Endothelial cell (in vitro differentiated cells): Measurements from ENCODE around the gene MIAT. TPM values are rescaled to one million over a fixed set of nuclear protein-coding genes. Genes with fewer than 3 reads are reported as not detected.
"Not testable (repeated sequence)": the region's sequence is repeated elsewhere in the genome, so short reads cannot be mapped to it uniquely, and the experiment has no call there.

Experiments used
- DNase-seq: peaks from one replicate; pipeline ENCODE4 v3.0.0; 2021; ENCODE audit warnings: low spot score
- H3K27ac Mint-ChIP-seq: one replicate; pipeline ENCODE4 v1.8.0; 2021; ENCODE audit warnings: mixed read lengths, inconsistent platforms; ENCODE audit not compliant: unreplicated experiment
- H3K27me3 Mint-ChIP-seq: one replicate; pipeline ENCODE4 v1.8.0; 2021; ENCODE audit warnings: mild to moderate bottlenecking, moderate library complexity, mixed read lengths, inconsistent platforms; ENCODE audit not compliant: unreplicated experiment
- H3K36me3 Mint-ChIP-seq: one replicate; pipeline ENCODE4 v1.8.0; 2021; ENCODE audit warnings: mild to moderate bottlenecking, low read depth, mixed read lengths, inconsistent platforms; ENCODE audit not compliant: unreplicated experiment
- H3K4me1 Mint-ChIP-seq: one replicate; pipeline ENCODE4 v1.8.0; 2021; ENCODE audit warnings: mild to moderate bottlenecking, mixed read lengths, inconsistent platforms; ENCODE audit not compliant: unreplicated experiment
- H3K4me3 Mint-ChIP-seq: one replicate; pipeline ENCODE4 v1.8.0; 2021; ENCODE audit warnings: mild to moderate bottlenecking, mixed read lengths, inconsistent platforms; ENCODE audit not compliant: unreplicated experiment
- H3K9me3 Mint-ChIP-seq: one replicate; pipeline ENCODE4 v1.8.0; 2021; ENCODE audit warnings: mixed read lengths, inconsistent platforms; ENCODE audit not compliant: unreplicated experiment
- CTCF ChIP-seq: fragments of 200-600 bp; sonication (generic); IDR thresholded peaks from one replicate; pipeline ENCODE4 v1.5.0; 2021; ENCODE audit warnings: antibody characterized with exemption; ENCODE audit not compliant: unreplicated experiment
- total RNA-seq: library from RNA; stranded (reverse); fragmentation: NEBNext Ultra II Directional; extraction: Animal tissue kit (Norgen Biotek cat#: 25700); gene quantifications from one replicate; pipeline ENCODE4 v1.2.1, GENCODE V29; 2021; ENCODE audit not compliant: unreplicated experiment

Gene MIAT
- total RNA-seq, 1 donor from 2014 or later, result 1.2 TPM

GRCh38 chr22:26700886-26701285 lies 43.5 kb downstream of the MIAT start:
- no peak for DNase-seq
- TF ChIP-seq CTCF, result no peak
- H3K9me3 Mint-ChIP-seq, result peaks cover 11% of the 10 kb centered on the region
- H3K4me3 Mint-ChIP-seq, result no peak overlapping the region
- peaks cover 12% of the 10 kb centered on the region for H3K36me3 Mint-ChIP-seq
- H3K27me3 Mint-ChIP-seq, result no peaks in the 10 kb centered on the region
- H3K4me1 Mint-ChIP-seq, result no peaks in the 10 kb centered on the region
- H3K27ac Mint-ChIP-seq, result no peak overlapping the region

- H3K36me3 Mint-ChIP-seq, result peaks cover 12% of the 10 kb centered on the region
- H3K27me3 Mint-ChIP-seq, result no peaks in the 10 kb centered on the region
- no peak for TF ChIP-seq CTCF
- H3K9me3 Mint-ChIP-seq, result peaks cover 11% of the 10 kb centered on the region
- no peak for DNase-seq
- H3K4me1 Mint-ChIP-seq, result no peaks in the 10 kb centered on the region
- no peak overlapping the region for H3K27ac Mint-ChIP-seq
- H3K4me3 Mint-ChIP-seq, result no peak overlapping the region
These were observed 43.9 kb downstream of the MIAT start for GRCh38 chr22:26701323-26701722.

- Mint-ChIP-seq H3K27ac (no peak overlapping the region), H3K9me3 (peaks cover 14% of the 10 kb centered on the region), H3K4me3 (no peak overlapping the region), H3K36me3 (peaks cover 20% of the 10 kb centered on the region), H3K27me3 (no peaks in the 10 kb centered on the region), H3K4me1 (no peaks in the 10 kb centered on the region)
- no peak for DNase-seq
- no peak for TF ChIP-seq CTCF
These were observed 45.8 kb downstream of the MIAT start for GRCh38 chr22:26702906-26703830.

GRCh38 chr22:26705379-26705778 lies 48.0 kb downstream of the MIAT start:
- not testable (repeated sequence) for H3K4me3 Mint-ChIP-seq, H3K4me1 Mint-ChIP-seq, H3K27ac Mint-ChIP-seq, H3K27me3 Mint-ChIP-seq, DNase-seq, H3K36me3 Mint-ChIP-seq, H3K9me3 Mint-ChIP-seq

- TF ChIP-seq CTCF, result no peak
- H3K27ac Mint-ChIP-seq, result no peak overlapping the region
- no peak for DNase-seq
- peaks cover 16% of the 10 kb centered on the region for H3K4me1 Mint-ChIP-seq
- H3K4me3 Mint-ChIP-seq, result no peak overlapping the region
- H3K36me3 Mint-ChIP-seq, result peaks cover 7% of the 10 kb centered on the region
- peaks cover 1% of the 10 kb centered on the region for H3K27me3 Mint-ChIP-seq
- H3K9me3 Mint-ChIP-seq, result peaks cover 3% of the 10 kb centered on the region
These were observed 49.7 kb downstream of the MIAT start for GRCh38 chr22:26707090-26707489.
